IgD-negative memory B cell (primary cell): ENCODE results near the gene PHF21B. TPM values are rescaled to one million over a fixed set of nuclear protein-coding genes. Genes with fewer than 3 reads are reported as not detected.
"Not testable (repeated sequence)": the region's sequence is repeated elsewhere in the genome, so short reads cannot be mapped to it uniquely, and the experiment has no call there.

Experiments used
- H3K27ac Mint-ChIP-seq, 3 donors: one replicate each; pipeline ENCODE4 v1.8.0; 2020 to 2022; ENCODE audit warnings: mild to moderate bottlenecking in 3 of 3, mixed read lengths in 3 of 3, moderate library complexity in 1 of 3
- H3K27me3 Mint-ChIP-seq: one replicate; pipeline ENCODE4 v1.8.0; 2021; ENCODE audit warnings: mixed read lengths
- H3K36me3 Mint-ChIP-seq: one replicate; pipeline ENCODE4 v1.8.0; 2020; ENCODE audit warnings: mild to moderate bottlenecking, mixed read lengths
- H3K4me1 Mint-ChIP-seq, 3 donors: one replicate each; pipeline ENCODE4 v1.8.0; 2020 to 2022; ENCODE audit warnings: mixed read lengths in 3 of 3, mild to moderate bottlenecking in 1 of 3
- H3K4me3 Mint-ChIP-seq, 4 donors: one replicate each; pipeline ENCODE4 v1.8.0; 2020 to 2022; ENCODE audit warnings: mild to moderate bottlenecking in 4 of 4, mixed read lengths in 4 of 4, moderate library complexity in 3 of 4
- H3K9me3 Mint-ChIP-seq, 3 donors: one replicate each; pipeline ENCODE4 v1.8.0; 2020 to 2021; ENCODE audit warnings: mixed read lengths in 3 of 3, mild to moderate bottlenecking in 1 of 3
- polyA plus RNA-seq: library from polyadenylated mRNA; unstranded; fragments of 300-500 nt; fragmentation: Illumina TruSeq; gene quantifications from one replicate; pipeline ENCODE4 v1.2.3, GENCODE V29; 2021

Gene PHF21B
- polyA plus RNA-seq, 1 donor from 2014 or later: not detected

DNA sequence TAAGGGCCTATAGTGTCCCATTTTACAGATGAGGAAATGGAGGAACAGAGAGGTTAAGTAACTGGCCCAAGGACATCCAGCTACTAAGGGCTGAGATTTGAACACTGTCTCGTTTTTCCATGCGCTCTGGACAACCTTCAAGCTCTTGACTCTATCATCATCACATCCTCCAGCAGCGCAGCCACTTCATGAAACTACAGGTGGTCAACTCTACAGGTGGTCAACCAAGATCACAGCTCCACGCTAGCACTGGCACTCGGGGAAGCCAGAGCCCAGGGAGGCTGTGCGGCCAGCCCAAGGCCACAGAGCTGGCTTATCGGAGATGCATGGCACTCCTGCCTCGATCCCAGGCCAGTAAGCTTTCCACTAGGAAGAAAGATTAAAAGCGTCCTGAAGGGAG is 40.0 kb downstream of the PHF21B start:
- Mint-ChIP-seq H3K27ac (no peak overlapping the region), H3K9me3 (no peaks in the 10 kb centered on the region), H3K27me3 (peaks cover 5% of the 10 kb centered on the region), H3K4me3 (no peak overlapping the region), H3K4me1 (peaks cover 0 to 2% (median 0%) of the 10 kb centered on the region in 3 donors), H3K36me3 (no peaks in the 10 kb centered on the region)

- no peak overlapping the region for H3K4me3 Mint-ChIP-seq
- H3K27ac Mint-ChIP-seq: no peak overlapping the region
- no peaks in the 10 kb centered on the region for H3K9me3 Mint-ChIP-seq
- peaks cover 0 to 2% (median 0%) of the 10 kb centered on the region in 3 donors for H3K4me1 Mint-ChIP-seq
- H3K36me3 Mint-ChIP-seq: no peaks in the 10 kb centered on the region
- peaks cover 5% of the 10 kb centered on the region for H3K27me3 Mint-ChIP-seq
Observed at GRCh38 chr22:44968736-44969135, 41.1 kb downstream of the PHF21B start.

- Mint-ChIP-seq H3K4me1 (peaks cover 0 to 2% (median 0%) of the 10 kb centered on the region in 3 donors), H3K36me3 (no peaks in the 10 kb centered on the region), H3K27me3 (peaks cover 2% of the 10 kb centered on the region), H3K27ac (peak overlapping the region in 1 of 3 donors; percentile 16), H3K4me3 (no peak overlapping the region), H3K9me3 (no peaks in the 10 kb centered on the region)
Observed at GRCh38 chr22:44965171-44965570, 44.6 kb downstream of the PHF21B start.

DNA sequence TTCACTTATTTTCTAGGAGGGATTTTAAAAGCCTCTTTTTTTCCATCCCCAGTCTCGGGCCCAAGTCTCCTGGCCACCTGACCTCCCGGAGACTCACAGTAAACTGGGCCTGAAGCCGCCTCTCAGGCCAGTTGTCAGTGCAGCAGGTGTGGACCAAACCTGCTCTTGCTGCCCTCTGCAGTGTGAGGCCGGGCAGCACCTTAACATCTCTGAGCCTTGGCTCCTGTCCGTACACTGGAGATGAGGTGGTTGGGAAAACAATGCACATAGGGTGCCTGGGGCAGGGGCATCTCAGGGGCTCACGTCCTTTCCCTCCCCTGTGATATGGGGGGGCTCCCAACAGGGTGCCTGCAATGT is 45.1 kb downstream of the PHF21B start:
- H3K4me3 Mint-ChIP-seq: no peak overlapping the region
- peaks cover 0 to 2% (median 0%) of the 10 kb centered on the region in 3 donors for H3K4me1 Mint-ChIP-seq
- no peak overlapping the region for H3K27ac Mint-ChIP-seq
- peaks cover 2% of the 10 kb centered on the region for H3K27me3 Mint-ChIP-seq
- H3K36me3 Mint-ChIP-seq: no peaks in the 10 kb centered on the region
- no peaks in the 10 kb centered on the region for H3K9me3 Mint-ChIP-seq

GRCh38 chr22:44963832-44964721 is 45.7 kb downstream of the PHF21B start:
- no peaks in the 10 kb centered on the region for H3K4me1 Mint-ChIP-seq
- H3K27ac Mint-ChIP-seq: no peak overlapping the region
- H3K36me3 Mint-ChIP-seq: no peaks in the 10 kb centered on the region
- H3K27me3 Mint-ChIP-seq: peaks cover 4% of the 10 kb centered on the region
- no peaks in the 10 kb centered on the region for H3K9me3 Mint-ChIP-seq
- peak overlapping the region in 1 of 4 donors; percentile 12 for H3K4me3 Mint-ChIP-seq

DNA sequence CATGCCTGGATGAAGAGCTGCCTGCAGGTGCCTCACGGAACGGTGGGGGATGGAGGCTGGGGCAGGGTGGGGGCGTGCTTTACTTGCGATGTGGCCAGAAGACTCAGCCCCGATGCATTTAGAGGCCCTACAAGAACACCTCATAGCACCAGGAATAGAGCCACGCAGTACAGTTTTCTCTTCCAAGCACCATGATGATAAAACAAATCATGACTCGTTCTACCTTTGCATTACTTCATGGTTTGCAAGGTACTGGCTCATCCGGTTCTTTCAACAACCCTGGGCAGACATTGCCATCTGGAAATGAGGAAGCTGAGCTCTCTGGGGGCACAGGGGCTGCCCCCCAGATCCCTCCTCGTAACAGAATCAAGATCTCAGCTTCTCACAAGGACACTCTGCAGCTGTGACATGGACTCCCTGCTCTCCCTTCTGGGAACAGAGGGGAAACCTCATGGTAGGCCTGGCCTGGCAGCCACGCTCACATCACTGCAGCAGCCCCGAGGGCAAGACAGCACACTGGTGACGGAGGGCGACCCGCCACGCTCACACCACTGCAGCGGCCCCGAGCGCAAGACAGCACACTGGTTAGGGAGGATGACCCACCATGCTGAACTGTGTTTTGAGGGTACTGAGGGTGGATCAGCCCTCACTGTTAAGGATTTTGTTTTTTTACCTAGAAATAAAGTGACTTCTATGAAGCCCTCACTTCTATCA is 46.9 kb downstream of the PHF21B start:
- no peak overlapping the region for H3K27ac Mint-ChIP-seq
- H3K27me3 Mint-ChIP-seq: peaks cover 7% of the 10 kb centered on the region
- no peak overlapping the region for H3K4me3 Mint-ChIP-seq
- H3K9me3 Mint-ChIP-seq: no peaks in the 10 kb centered on the region
- peaks cover 0 to 3% (median 0%) of the 10 kb centered on the region in 3 donors for H3K4me1 Mint-ChIP-seq
- H3K36me3 Mint-ChIP-seq: no peaks in the 10 kb centered on the region

DNA sequence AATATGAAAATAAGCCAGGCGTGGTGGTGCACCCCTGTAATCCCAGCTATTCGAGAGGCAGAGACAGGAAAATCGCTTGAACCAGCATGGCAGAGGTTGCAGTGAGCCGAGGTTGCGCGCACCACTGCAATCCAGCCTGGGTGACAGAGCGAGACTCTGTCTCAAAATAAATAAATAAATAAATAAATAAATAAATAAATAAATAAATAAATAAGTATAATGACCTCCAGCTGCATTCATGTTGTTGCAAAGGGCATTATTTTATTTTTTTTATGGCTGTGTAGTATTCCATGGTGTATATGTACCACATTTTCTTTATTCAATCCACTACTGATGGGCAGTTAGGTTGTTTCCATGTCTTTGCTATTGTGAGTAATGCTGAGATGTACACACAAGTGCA is 48.1 kb downstream of the PHF21B start:
- not testable (repeated sequence) for H3K9me3 Mint-ChIP-seq, H3K4me1 Mint-ChIP-seq, H3K27ac Mint-ChIP-seq, H3K4me3 Mint-ChIP-seq, H3K27me3 Mint-ChIP-seq, H3K36me3 Mint-ChIP-seq

DNA sequence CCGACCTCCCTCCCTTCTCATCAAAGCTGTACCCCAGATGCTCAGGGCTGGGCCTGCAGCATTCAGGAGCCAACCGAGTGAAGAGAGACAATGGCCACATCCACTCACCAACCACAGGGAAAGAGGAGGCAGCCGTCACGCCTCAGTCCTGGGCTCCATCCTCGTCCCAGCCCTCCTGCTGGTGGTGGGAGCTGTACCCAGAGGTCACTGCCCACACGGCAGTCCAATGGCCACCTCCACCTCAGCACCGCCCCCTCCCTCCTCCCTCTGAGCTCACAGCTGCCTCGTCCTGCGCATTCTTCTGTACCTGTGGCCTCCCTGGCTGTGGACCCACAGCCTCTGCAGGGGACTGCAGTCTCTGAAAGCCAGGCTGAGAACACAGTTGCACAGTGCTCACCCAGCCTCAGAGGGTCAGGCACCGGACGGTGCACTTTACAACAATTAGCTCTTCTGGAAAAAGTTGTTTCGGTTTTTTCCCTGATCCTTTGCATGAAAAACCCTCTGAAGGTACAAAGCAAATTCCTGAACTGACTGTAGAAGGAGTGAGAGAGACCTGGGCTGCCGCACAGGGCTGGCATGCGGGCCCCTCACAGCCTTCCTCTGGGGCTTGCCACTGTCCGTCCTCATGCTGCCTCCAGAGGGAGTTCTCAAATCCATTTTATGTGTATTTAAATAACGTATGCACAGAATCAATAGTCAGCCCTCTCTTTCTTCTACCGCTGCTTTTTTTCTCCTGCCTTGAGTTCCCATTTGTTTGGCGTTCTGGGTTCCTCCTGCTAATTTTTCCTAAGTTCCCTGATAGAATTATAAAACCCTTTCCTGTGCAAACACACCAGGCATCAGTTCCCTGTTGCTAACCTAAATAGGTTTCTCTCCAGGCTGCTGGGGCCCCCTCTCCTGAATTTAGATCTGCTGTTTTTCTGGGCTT is 52.7 kb downstream of the PHF21B start:
- H3K27me3 Mint-ChIP-seq: peaks cover 12% of the 10 kb centered on the region
- H3K36me3 Mint-ChIP-seq: no peaks in the 10 kb centered on the region
- no peak overlapping the region for H3K4me3 Mint-ChIP-seq
- H3K27ac Mint-ChIP-seq: peak overlapping the region in 1 of 3 donors; percentile 33
- no peaks in the 10 kb centered on the region for H3K9me3 Mint-ChIP-seq
- H3K4me1 Mint-ChIP-seq: peaks cover 0 to 3% (median 2%) of the 10 kb centered on the region in 3 donors

DNA sequence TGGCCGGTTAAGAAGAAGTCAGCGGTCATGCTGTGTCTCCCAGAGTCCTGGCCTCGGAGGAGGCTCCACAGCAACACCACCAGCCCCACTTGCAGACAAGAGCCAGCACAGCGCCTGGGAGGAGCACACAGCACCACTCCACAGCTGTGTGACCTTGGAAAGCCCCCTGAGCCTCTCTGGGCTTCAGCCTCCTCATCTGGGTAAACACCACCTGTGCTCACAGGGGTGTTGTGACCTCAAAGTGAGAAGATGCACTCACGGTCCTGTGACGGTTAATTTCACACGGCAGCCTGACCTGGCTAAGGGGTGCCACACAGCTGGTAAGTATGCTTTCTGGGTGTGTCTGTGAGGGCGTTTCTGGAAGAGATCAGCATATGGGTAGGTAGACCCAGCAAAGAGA is 54.7 kb downstream of the PHF21B start:
- H3K36me3 Mint-ChIP-seq: no peaks in the 10 kb centered on the region
- peaks cover 0 to 3% (median 2%) of the 10 kb centered on the region in 3 donors for H3K4me1 Mint-ChIP-seq
- peaks cover 0 to 6% (median 3%) of the 10 kb centered on the region in 3 donors for H3K9me3 Mint-ChIP-seq
- no peak overlapping the region for H3K4me3 Mint-ChIP-seq
- H3K27me3 Mint-ChIP-seq: peaks cover 12% of the 10 kb centered on the region
- no peak overlapping the region for H3K27ac Mint-ChIP-seq

GRCh38 chr22:44954149-44954548 is 55.7 kb downstream of the PHF21B start:
- H3K36me3 Mint-ChIP-seq: no peaks in the 10 kb centered on the region
- H3K9me3 Mint-ChIP-seq: peaks cover 0 to 7% (median 4%) of the 10 kb centered on the region in 3 donors

GRCh38 chr22:44952863-44953746 is 56.7 kb downstream of the PHF21B start:
- Mint-ChIP-seq H3K27me3 (peaks cover 7% of the 10 kb centered on the region), H3K27ac (no peak overlapping the region), H3K9me3 (peaks cover 0 to 7% (median 4%) of the 10 kb centered on the region in 3 donors), H3K4me3 (no peak overlapping the region), H3K36me3 (no peaks in the 10 kb centered on the region), H3K4me1 (peaks cover 0 to 2% (median under 1%) of the 10 kb centered on the region in 3 donors)

More at GRCh38 chr22:44954149-44954548, 55.7 kb downstream of the PHF21B start:
- no peak overlapping the region for H3K27ac Mint-ChIP-seq
- H3K4me3 Mint-ChIP-seq: no peak overlapping the region
- peaks cover 11% of the 10 kb centered on the region for H3K27me3 Mint-ChIP-seq
- peaks cover 0 to 3% (median 2%) of the 10 kb centered on the region in 3 donors for H3K4me1 Mint-ChIP-seq

GRCh38 chr22:44951510-44951816 is 58.3 kb downstream of the PHF21B start:
- H3K4me3 Mint-ChIP-seq: no peak overlapping the region
- no peak overlapping the region for H3K27ac Mint-ChIP-seq
- peaks cover 0 to 2% (median 0%) of the 10 kb centered on the region in 3 donors for H3K4me1 Mint-ChIP-seq
- H3K27me3 Mint-ChIP-seq: peaks cover 7% of the 10 kb centered on the region
- H3K9me3 Mint-ChIP-seq: peaks cover 0 to 7% (median 4%) of the 10 kb centered on the region in 3 donors
- H3K36me3 Mint-ChIP-seq: no peaks in the 10 kb centered on the region

DNA sequence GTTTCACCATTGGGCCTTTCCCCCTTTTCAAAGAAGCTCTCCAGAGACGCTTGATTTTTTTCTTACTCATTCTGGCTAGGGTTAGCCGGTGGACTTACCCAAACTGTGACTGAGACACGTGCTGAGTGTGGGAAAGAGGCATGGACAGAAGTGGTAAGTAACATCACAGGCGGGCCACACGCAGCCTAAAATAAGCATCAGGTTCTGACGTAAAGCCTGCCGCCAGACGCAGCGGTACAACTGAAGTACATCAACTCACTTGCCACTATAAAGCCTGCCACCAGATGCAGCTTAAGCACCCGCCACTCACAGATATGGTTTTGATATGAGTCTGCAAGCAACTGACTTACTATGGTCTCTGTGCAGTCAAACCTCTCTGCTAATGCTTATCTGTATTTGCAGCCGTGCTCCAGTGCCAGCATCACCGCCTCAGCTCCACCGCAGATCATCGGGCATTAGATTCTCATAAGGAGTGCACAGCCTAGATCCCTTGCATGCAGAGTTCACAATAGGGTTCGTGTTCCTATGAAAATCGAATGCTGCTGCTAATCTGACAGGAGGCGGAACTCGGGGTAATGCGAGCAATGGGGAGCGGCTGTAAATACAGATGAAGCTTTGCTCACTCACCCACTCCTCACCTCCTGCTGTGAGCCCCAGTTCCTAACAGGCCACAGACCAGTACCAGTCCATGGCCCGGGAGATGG is 58.8 kb downstream of the PHF21B start:
- H3K4me1 Mint-ChIP-seq: peaks cover 0 to 4% (median 0%) of the 10 kb centered on the region in 3 donors
- no peak overlapping the region for H3K27ac Mint-ChIP-seq
- no peaks in the 10 kb centered on the region for H3K36me3 Mint-ChIP-seq
- H3K9me3 Mint-ChIP-seq: peaks cover 0 to 7% (median 4%) of the 10 kb centered on the region in 3 donors
- peaks cover 7% of the 10 kb centered on the region for H3K27me3 Mint-ChIP-seq
- no peak overlapping the region for H3K4me3 Mint-ChIP-seq
